Measurements from ENCODE around the gene KCNN1.
"Not testable (repeated sequence)": the region's sequence is repeated elsewhere in the genome, so short reads cannot be mapped to it uniquely, and the experiment has no call there.

The KCNN1 gene

DNA sequence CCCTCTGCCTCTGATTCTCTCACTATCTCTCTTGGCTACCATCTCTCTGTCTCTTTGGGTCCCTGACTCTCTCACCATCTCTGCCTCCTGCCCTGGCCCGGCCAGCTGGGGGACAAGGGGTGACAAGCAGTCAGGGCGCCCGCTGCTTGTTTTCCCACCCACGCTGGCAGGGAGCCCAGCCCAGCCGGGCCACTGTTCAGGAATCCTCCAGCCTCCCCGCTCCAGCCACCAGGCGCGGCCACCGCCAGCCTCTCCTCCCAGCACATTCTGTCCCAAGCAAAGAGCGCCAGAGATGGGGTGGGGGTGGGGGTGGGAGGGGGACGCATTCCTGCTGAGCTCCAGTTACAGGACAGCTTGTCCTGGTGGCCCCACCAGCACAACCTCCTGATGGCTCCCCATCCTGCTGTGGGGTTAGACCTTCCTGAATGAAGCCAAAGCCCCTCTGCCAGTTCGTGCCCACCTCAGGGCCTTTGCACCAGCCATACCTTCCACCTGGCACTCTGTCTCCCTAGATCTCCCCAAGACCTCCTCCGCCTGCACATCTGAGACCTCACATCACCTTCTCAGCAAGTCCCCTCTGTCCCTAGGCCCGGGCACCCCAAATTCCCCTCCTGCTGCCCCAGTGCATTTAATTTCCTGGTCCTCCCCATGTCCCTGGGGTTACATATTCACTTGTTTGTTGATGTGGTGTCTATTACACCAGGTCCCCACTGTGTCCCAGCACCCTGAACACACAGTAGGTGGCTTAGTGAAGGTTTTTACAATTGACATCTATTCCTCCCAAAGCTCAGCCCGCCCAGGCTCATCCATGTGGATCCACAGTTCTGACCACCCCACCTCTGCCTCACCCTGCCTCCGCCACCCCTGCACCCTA, 53.5 kb downstream of the KCNN1 start:
- peak in 55 of 56 donors; percentile 35 to 95 (median 79) for DNase-seq

DNA sequence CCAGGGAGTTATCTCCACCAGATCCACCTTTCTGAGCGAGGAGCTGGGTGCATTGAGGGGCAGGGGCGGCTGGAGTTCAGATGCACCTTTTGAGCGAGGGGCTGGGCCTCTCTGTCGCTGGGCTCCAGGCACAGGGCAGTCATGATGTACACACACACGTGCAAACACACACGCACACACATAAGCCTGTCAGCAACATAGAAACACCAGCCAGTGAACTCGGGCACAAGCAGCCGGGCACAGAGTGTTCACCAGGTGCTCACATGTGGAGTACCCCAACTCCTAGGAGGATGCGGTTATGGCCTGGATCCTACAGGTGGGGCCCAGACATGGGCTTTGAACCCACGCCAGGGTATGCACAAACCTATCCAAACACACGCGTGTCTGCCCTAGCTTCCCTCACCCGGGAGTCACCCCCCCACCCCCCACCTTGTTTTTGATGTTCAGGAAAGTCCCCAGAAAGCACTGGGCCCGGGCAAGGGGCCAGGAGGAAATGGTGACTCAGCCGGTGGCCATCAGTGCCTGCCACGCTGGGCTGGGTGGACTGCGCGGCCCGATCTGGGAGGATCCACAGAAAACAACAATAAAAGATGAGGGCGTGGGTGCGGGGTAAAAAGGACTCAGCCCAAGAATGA, 54.3 kb downstream of the KCNN1 start:
- DNase-seq = peak in 51 of 56 donors; percentile 14 to 85 (median 65)

DNA sequence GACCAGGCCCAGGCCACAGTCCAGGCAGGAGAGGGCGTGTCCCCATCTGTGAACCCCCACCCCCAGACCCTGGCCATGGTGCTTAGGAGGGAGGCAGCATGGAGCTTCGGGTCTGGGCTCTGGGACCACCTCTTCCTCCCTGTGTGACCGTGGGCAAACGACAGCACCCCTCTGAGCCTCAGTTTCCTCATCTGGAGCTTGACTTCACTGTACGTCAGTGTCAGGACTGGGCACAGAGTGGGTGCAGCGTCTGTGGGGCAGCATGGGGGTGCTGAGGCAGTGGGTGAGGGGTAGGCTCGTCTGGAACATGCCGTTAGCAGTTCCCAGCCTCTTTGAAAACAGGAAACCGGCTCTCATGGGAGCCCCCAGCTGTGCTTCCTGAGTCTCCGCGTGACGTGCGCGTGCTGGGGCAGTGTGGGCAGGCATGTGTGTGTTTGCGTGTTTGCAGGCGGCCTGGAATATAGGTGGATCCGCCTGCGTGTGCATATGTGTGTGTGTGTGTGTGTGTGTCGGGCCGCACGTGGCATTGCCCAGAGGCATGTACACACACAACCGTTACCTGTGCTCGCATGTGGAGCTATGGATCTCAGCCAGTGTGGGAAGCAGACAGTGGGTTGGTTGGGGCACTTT, 56.8 kb downstream of the KCNN1 start:
- peak in 33 of 56 donors; percentile 10 to 76 (median 36) for DNase-seq

DNA sequence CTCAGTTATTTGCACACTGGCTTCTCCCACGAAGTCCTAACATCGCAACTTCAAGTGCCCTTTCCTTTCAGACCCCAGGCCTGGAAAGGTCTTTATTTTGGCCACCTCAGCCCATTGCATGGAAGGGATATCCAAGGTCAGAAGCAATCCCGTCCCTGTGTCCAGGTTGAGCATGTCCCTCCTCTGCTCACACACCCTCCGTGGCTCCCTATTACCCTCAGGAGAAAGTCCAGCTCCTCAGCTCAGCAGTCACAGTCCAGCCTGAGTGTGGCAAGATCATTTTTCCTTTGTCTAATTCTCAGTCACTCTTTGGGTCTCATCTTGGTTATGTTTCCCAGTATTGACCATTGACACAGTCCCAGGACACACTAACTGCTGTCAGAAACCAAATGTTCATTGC, 60.2 kb downstream of the KCNN1 start:
- no peak for DNase-seq

DNA sequence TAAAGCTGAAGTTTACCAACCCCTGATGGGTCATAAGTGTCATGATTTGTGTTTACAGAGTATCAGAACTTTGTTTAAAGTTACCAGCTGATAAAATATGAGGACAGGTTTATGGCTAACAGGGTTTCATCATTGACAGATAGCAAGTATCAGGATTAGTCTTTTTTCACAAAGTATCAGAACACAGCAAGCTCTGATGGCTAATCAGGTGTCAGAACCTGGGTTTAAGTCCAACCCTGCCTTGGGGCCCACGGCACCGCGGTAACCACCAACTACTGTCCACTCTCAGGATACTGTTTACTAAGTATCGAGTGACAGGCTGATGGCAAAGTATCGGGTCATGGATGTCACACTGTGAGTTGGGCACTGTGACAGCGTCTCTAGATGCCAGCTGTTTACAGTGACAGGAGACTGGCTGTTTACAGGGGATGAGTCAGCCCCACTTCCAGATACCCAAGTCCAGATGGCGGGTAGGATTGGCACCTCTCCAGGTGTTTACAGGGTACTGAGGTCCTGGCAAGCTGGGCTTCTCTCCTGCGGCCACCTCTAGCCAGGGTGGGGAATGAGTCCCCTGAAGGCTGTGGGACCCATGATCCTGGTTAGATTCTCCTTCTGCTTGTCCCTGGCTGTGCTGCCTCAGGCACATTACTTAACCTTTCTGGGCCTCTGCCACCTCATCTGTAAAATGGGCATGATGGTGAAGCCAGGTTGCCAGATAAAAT, 62.9 kb downstream of the KCNN1 start:
- peak in 27 of 56 donors; percentile 7 to 93 (median 31) for DNase-seq

DNA sequence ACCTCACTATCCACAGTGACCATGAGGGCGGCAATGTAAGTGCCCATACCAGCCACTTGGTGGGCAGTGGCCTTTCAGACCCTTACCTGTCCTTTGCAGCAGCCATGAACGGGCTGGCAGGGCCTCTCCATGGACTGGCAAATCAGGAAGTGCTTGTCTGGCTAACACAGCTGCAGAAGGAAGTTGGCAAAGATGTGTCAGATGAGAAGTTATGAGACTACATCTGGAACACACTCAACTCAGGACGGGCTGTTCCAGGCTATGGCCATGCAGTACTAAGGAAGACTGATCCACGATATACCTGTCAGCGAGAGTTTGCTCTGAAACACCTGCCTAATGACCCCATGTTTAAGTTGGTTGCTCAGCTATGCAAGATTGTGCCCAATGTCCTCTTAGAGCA, 64.5 kb downstream of the KCNN1 start:
- DNase-seq = peak in 1 of 56 donors; percentile 25

DNA sequence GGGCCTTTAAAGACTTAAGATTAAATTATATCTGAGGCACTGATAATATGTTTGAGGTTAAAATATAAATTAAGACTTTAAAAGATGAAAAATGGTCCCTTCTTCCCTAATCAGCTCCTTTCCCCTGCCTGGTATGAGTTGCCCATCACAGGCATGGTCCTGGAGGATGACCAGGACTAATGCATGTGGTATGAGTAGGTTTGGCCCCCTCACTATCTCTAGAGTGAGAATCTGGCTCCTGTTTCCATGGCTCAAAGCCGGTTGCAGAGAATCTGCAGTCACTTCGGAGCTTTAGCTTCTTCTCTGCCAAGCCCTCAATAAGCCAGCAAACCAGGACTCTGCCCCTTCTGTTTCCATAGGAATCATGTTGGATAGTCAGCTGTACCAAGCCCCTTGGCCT, 65.2 kb downstream of the KCNN1 start:
- not testable (repeated sequence) for DNase-seq

DNA sequence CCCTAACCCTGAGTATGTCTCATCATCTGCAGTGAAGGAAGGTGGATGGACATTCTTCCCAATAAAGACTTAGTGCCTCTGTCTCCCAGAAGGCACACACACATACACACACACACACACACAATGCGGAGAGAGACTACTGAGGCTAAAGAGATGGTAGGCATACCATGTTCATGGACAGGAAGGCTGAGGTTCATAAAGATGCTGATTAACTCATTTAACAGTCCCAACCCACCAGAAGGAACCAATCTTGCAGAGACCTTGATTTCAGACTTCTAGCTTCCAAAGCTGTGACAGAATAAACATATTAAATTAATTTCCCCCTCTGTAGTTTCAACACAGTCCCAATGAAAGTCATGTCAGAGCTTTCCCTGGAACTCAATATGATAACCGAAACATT, 74.1 kb downstream of the KCNN1 start:
- DNase-seq = no peak

DNA sequence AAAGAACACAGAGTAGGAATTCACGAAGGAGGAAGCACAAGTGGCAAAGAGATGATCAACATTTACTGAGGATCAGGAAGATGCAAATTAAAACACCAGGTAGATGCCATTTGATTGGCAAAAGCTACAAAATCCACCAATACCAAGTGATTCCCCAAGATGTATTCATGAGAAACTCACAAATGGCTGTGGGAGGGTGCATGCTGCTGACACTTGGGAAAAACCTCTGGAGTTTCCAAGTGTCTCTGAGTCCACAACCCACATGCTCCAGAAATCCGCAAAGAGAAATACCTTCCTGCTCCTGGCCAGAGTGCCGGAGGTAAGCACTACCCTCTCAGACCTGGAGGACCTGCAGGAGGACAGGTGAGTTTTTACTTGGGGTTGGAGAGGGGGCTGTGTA, 76.8 kb downstream of the KCNN1 start:
- no peak for DNase-seq

DNA sequence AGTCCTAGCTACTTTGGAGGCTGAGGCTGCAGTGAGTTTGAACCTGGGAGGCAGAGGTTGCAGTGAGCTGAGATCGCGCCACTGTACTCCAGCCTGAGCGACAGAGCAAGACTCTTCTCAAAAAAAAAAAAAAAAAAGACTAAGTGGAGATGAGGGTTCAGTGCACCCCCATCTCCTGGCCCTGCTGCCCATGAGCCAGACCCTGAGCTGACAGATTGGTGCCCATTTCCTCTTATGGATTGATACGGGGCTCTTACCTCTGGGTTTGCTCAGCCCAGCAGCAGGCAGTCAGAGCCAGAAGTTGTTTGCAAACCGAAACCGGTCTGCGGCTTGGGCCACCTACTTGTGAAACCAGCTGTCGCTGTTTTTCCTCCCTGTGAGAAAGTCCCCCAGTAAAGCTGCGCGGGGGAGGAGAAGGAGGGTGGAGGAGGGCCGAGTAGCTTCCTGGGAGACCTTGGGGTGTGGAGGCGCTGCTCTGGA, 78.0 kb downstream of the KCNN1 start:
- peak in 47 of 56 donors; percentile 4 to 79 (median 35) for DNase-seq

DNA sequence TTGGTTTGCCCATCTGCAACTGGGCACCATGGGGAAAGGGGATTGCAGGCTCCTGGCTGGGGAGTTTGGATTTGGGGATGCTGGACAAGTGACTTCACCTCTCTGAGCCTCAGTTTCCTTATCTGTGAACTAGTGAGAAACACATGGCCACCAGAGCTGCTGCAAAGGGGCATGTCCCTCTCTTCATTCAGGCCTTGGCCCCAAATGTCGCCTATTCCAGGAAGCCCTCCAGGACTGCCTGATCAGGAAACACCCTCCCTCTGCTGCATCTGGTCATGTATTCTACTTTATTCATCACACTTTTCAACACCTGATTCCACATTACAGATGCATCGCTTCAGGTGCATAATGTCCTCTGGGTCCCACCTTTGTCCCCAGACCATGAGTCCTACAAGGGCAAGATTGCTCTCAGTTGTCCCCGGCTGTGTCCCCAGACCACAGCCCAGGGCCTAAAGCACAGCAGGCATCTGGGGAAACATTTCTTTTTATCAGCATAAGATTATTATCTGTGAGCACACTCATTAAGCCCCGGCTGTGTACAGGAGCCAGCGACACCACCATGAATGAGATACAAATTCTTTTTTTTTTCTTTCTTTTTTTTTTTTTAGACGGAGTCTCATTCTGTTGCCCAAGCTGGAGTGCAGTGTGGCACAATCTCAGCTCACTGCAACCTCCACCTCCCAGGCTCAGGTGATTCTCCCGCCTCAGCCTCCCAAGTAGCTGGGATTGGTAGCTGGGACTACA, 78.6 kb downstream of the KCNN1 start:
- DNase-seq = no peak

DNA sequence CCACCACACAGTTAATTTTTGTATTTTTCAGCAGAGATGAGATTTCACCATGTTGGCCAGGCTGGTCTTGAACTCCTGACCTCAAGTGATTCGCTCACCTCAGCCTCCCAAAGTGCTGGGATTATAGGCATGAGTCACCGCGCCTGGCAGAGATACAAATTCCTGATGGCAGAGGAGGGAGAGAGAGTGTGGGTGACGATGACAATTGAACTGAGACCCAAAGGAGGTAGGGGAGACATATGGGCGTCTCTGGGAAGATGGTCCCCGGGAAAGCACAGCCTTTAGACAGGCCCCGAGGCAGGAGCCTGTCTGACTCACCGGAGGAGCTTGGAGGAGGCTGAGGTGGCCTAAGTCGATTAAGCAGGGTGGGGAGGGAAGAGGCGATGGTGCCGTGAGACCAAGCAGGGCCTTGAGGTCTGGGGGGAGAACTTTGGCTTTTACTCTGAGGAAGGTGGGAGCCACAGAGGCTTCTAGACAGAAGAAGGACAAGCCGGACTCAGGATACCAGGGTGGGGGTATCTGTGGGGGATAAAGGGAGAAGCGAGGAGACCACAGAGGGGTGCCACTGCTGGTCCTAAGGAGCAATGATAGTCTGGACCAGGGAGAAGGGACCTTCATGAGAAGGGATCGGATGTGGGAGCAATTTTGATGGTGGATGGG, 79.3 kb downstream of the KCNN1 start:
- peak in 1 of 56 donors; percentile 3 for DNase-seq

DNA sequence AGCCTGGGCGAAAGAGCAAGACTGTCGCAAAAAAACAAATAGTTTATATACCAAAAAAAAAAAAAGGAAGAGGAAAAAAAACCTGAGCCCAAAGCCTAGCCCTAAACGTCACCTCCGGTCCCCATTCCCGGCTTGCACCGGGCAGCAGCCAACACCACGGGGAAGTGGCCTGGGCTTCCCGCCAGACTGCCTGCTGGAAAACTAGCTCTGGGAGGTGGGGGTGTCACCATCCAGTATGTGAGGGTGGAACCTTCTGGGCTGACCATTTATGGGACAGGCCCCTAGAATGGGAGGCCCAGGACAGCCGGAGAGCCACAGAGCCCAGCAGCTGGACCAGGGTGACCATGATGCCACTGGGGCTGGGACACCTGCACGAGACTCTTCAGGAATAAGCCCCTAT, 82.5 kb downstream of the KCNN1 start:
- DNase-seq = peak in 46 of 56 donors; percentile 5 to 84 (median 56)
